Skeletal muscle tissue (tissue), 4 donors: ENCODE data around the gene FLNC. TPM values are rescaled to one million over a fixed set of nuclear protein-coding genes. Genes with fewer than 3 reads are reported as not detected.

ENCODE experiments used
- H3K27ac ChIP-seq: one replicate; pipeline ENCODE4 v1.7.0; 2013; ENCODE audit warnings: mild to moderate bottlenecking, low read depth, low read length, inconsistent platforms
- H3K27me3 ChIP-seq, 3 donors: one replicate each; pipeline ENCODE4 v1.7.0; 2013; ENCODE audit warnings: low read length in 3 of 3; ENCODE audit not compliant: control insufficient read depth in 3 of 3, insufficient read depth in 3 of 3
- H3K36me3 ChIP-seq, 3 donors: one replicate each; pipeline ENCODE4 v1.7.0; 2013; ENCODE audit warnings: low read length in 3 of 3; ENCODE audit not compliant: control insufficient read depth in 3 of 3, insufficient read depth in 3 of 3
- H3K4me1 ChIP-seq, 3 donors: one replicate each; pipeline ENCODE4 v1.7.0; 2013; ENCODE audit warnings: low read length in 3 of 3, mild to moderate bottlenecking in 3 of 3; ENCODE audit not compliant: control insufficient read depth in 3 of 3, insufficient read depth in 3 of 3
- H3K4me3 ChIP-seq, 3 donors: one replicate each; pipeline ENCODE4 v1.7.0; 2013; ENCODE audit warnings: low read length in 3 of 3
- H3K9ac ChIP-seq, 3 donors: one replicate each; pipeline ENCODE4 v1.7.0; 2013; ENCODE audit warnings: low read length in 3 of 3, mild to moderate bottlenecking in 3 of 3, moderate library complexity in 2 of 3, low read depth in 1 of 3
- H3K9me3 ChIP-seq, 3 donors: one replicate each; pipeline ENCODE4 v1.7.0; 2013; ENCODE audit warnings: low read length in 3 of 3; ENCODE audit not compliant: control insufficient read depth in 3 of 3
- total RNA-seq: library from RNA; depleted of rRNA; stranded (reverse); fragments of >200 nt; gene quantifications from one replicate; pipeline ENCODE4 v1.2.3, GENCODE V29; 2014
- donor health status: Osteomylitis.

FLNC gene
- total RNA-seq, 1 donor from 2014 or later, result 611 TPM

GRCh38 chr7:128842674-128843641 lies 12.8 kb downstream of the FLNC start:
- H3K27ac ChIP-seq, result peak overlapping the region; percentile 76
- peaks cover 4 to 80% (median 66%) of the 10 kb centered on the region in 3 donors for H3K4me1 ChIP-seq

GRCh38 chr7:128843938-128844621 lies 13.9 kb downstream of the FLNC start:
- H3K36me3 ChIP-seq, result peaks cover 94 to 99% (median 95%) of the 10 kb centered on the region in 3 donors

More at GRCh38 chr7:128842674-128843641, 12.8 kb downstream of the FLNC start:
- no peaks in the 10 kb centered on the region for H3K9me3 ChIP-seq
- peak overlapping the region in 1 of 3 donors; percentile 13 for H3K4me3 ChIP-seq
- H3K27me3 ChIP-seq, result no peaks in the 10 kb centered on the region
- H3K9ac ChIP-seq, result peak overlapping the region in 2 of 3 donors; percentile 7 to 64
- peaks cover 97 to 99% (median 97%) of the 10 kb centered on the region in 3 donors for H3K36me3 ChIP-seq

GRCh38 chr7:128844777-128845311 lies 14.6 kb downstream of the FLNC start:
- Histone ChIP-seq H3K27ac (peak overlapping the region; percentile 69), H3K9ac (peak overlapping the region in 2 of 3 donors; percentile 30 to 50), H3K27me3 (no peaks in the 10 kb centered on the region), H3K4me1 (peaks cover 0 to 61% (median 54%) of the 10 kb centered on the region in 3 donors), H3K9me3 (no peaks in the 10 kb centered on the region), H3K4me3 (no peak overlapping the region), H3K36me3 (peaks cover 94 to 99% (median 95%) of the 10 kb centered on the region in 3 donors)

More at GRCh38 chr7:128843938-128844621, 13.9 kb downstream of the FLNC start:
- no peaks in the 10 kb centered on the region for H3K9me3 ChIP-seq
- no peaks in the 10 kb centered on the region for H3K27me3 ChIP-seq
- peak overlapping the region in 1 of 3 donors; percentile 50 for H3K9ac ChIP-seq
- peaks cover 4 to 69% (median 59%) of the 10 kb centered on the region in 3 donors for H3K4me1 ChIP-seq
- H3K27ac ChIP-seq, result peak overlapping the region; percentile 69
- no peak overlapping the region for H3K4me3 ChIP-seq

- Histone ChIP-seq H3K9ac (no peak overlapping the region), H3K27me3 (no peaks in the 10 kb centered on the region), H3K9me3 (no peaks in the 10 kb centered on the region), H3K4me3 (no peak overlapping the region), H3K4me1 (peaks cover 0 to 60% (median 49%) of the 10 kb centered on the region in 3 donors), H3K36me3 (peaks cover 94 to 99% (median 95%) of the 10 kb centered on the region in 3 donors), H3K27ac (peak overlapping the region; percentile 69)
Observed at GRCh38 chr7:128845475-128845874, 15.3 kb downstream of the FLNC start.

- Histone ChIP-seq H3K27ac (peak overlapping the region; percentile 69), H3K4me3 (no peak overlapping the region), H3K9ac (no peak overlapping the region), H3K9me3 (no peaks in the 10 kb centered on the region), H3K36me3 (peaks cover 94 to 99% (median 95%) of the 10 kb centered on the region in 3 donors), H3K27me3 (no peaks in the 10 kb centered on the region), H3K4me1 (peaks cover 0 to 58% (median 47%) of the 10 kb centered on the region in 3 donors)
Observed at GRCh38 chr7:128845987-128846386, 15.8 kb downstream of the FLNC start.

- peaks cover 94 to 99% (median 94%) of the 10 kb centered on the region in 3 donors for H3K36me3 ChIP-seq
- peak overlapping the region; percentile 69 for H3K27ac ChIP-seq
- no peak overlapping the region for H3K4me3 ChIP-seq
- no peaks in the 10 kb centered on the region for H3K9me3 ChIP-seq
- H3K4me1 ChIP-seq, result peaks cover 0 to 54% (median 43%) of the 10 kb centered on the region in 3 donors
- H3K9ac ChIP-seq, result peak overlapping the region in 1 of 3 donors; percentile 33
- no peaks in the 10 kb centered on the region for H3K27me3 ChIP-seq
Observed at GRCh38 chr7:128846781-128847444, 16.7 kb downstream of the FLNC start.

GRCh38 chr7:128847721-128848211 lies 17.6 kb downstream of the FLNC start:
- Histone ChIP-seq H3K4me3 (no peak overlapping the region), H3K36me3 (peaks cover 95 to 99% (median 95%) of the 10 kb centered on the region in 3 donors), H3K9ac (no peak overlapping the region), H3K27me3 (no peaks in the 10 kb centered on the region), H3K9me3 (no peaks in the 10 kb centered on the region), H3K4me1 (peaks cover 0 to 54% (median 40%) of the 10 kb centered on the region in 3 donors), H3K27ac (peak overlapping the region; percentile 50)

GRCh38 chr7:128848289-128849155 lies 18.3 kb downstream of the FLNC start:
- H3K36me3 ChIP-seq, result peaks cover 95 to 99% (median 95%) of the 10 kb centered on the region in 3 donors
- H3K9ac ChIP-seq, result no peak overlapping the region
- H3K4me3 ChIP-seq, result no peak overlapping the region
- H3K27ac ChIP-seq, result peak overlapping the region; percentile 50
- H3K9me3 ChIP-seq, result no peaks in the 10 kb centered on the region
- peaks cover 0 to 52% (median 37%) of the 10 kb centered on the region in 3 donors for H3K4me1 ChIP-seq
- no peaks in the 10 kb centered on the region for H3K27me3 ChIP-seq
